ENCODE data around the gene EXOC6B.

EXOC6B gene

GRCh38 chr2:72694715-72695496, 130.9 kb downstream of the EXOC6B start:
- no peak overlapping the region for H3K4me3 ChIP-seq (ENCODE audit: low read depth in 1 of 2, low read length in 2 of 2)
- DNase-seq (no peak), ATAC-seq (ENCODE audit: insufficient read depth, low read depth) (no peak)
- no peak overlapping the region for H3K9ac ChIP-seq (ENCODE audit: low read depth, low read length)
- no peaks in the 10 kb centered on the region for H3K4me1 ChIP-seq (ENCODE audit: insufficient read depth, low read length)
- no peak overlapping the region for H2AFZ ChIP-seq (ENCODE audit: low read depth, low read length)
- H3K4me2 ChIP-seq (ENCODE audit: insufficient read depth, low read length) = no peak overlapping the region
- no peaks in the 10 kb centered on the region for H3K9me3 ChIP-seq (ENCODE audit: insufficient read depth, low read length, severe bottlenecking)
- no peaks in the 10 kb centered on the region for H3K27me3 ChIP-seq (ENCODE audit: insufficient read depth, low read length, poor library complexity)
- no peaks in the 10 kb centered on the region for H4K20me1 ChIP-seq (ENCODE audit: insufficient read depth, low read length)
- no peak overlapping the region for H3K27ac ChIP-seq (ENCODE audit: low read length)
- no peaks in the 10 kb centered on the region for H3K79me2 ChIP-seq (ENCODE audit: insufficient read depth, low read length)
- TF ChIP-seq CTCF (IDR thresholded peaks at IDR 0.05; ENCODE audit: borderline replicate concordance, extremely low read depth, low read length, poor library complexity, severe bottlenecking) = no peak
- TF ChIP-seq EZH2 (IDR thresholded peaks at IDR 0.05; ENCODE audit: borderline replicate concordance, low read depth, low read length, severe bottlenecking) = no peak
- no peaks in the 10 kb centered on the region for H3K36me3 ChIP-seq (ENCODE audit: insufficient read depth, low read length)

GRCh38 chr2:72689579-72690195, 136.1 kb downstream of the EXOC6B start:
- no peak for DNase-seq
- H3K27ac ChIP-seq (ENCODE audit: low read length) = no peak overlapping the region
- no peaks in the 10 kb centered on the region for H4K20me1 ChIP-seq (ENCODE audit: insufficient read depth, low read length)

GRCh38 chr2:72685638-72686213, 140.1 kb downstream of the EXOC6B start:
- no peaks in the 10 kb centered on the region for H3K4me1 ChIP-seq (ENCODE audit: insufficient read depth, low read length)
- H4K20me1 ChIP-seq (ENCODE audit: insufficient read depth, low read length) = no peaks in the 10 kb centered on the region
- no peaks in the 10 kb centered on the region for H3K9me3 ChIP-seq (ENCODE audit: insufficient read depth, low read length, severe bottlenecking)
- TF ChIP-seq CTCF (IDR thresholded peaks at IDR 0.05; ENCODE audit: borderline replicate concordance, extremely low read depth, low read length, poor library complexity, severe bottlenecking) (no peak), EZH2 (IDR thresholded peaks at IDR 0.05; ENCODE audit: borderline replicate concordance, low read depth, low read length, severe bottlenecking) (no peak)
- no peak overlapping the region for H3K27ac ChIP-seq (ENCODE audit: low read length)
- no peaks in the 10 kb centered on the region for H3K79me2 ChIP-seq (ENCODE audit: insufficient read depth, low read length)
- H2AFZ ChIP-seq (ENCODE audit: low read depth, low read length) = no peak overlapping the region
- no peaks in the 10 kb centered on the region for H3K36me3 ChIP-seq (ENCODE audit: insufficient read depth, low read length)
- DNase-seq (no peak), ATAC-seq (ENCODE audit: insufficient read depth, low read depth) (no peak)
- H3K4me2 ChIP-seq (ENCODE audit: insufficient read depth, low read length) = no peak overlapping the region
- no peak overlapping the region for H3K4me3 ChIP-seq (ENCODE audit: low read depth in 1 of 2, low read length in 2 of 2)
- no peak overlapping the region for H3K9ac ChIP-seq (ENCODE audit: low read depth, low read length)
- H3K27me3 ChIP-seq (ENCODE audit: insufficient read depth, low read length, poor library complexity) = no peaks in the 10 kb centered on the region

More at GRCh38 chr2:72689579-72690195, 136.1 kb downstream of the EXOC6B start:
- no peaks in the 10 kb centered on the region for H3K9me3 ChIP-seq (ENCODE audit: insufficient read depth, low read length, severe bottlenecking)
- H3K9ac ChIP-seq (ENCODE audit: low read depth, low read length) = no peak overlapping the region
- H3K4me2 ChIP-seq (ENCODE audit: insufficient read depth, low read length) = no peak overlapping the region
- no peak overlapping the region for H3K4me3 ChIP-seq (ENCODE audit: low read depth in 1 of 2, low read length in 2 of 2)
- H3K27me3 ChIP-seq (ENCODE audit: insufficient read depth, low read length, poor library complexity) = no peaks in the 10 kb centered on the region
- no peak for TF ChIP-seq EZH2 (IDR thresholded peaks at IDR 0.05; ENCODE audit: borderline replicate concordance, low read depth, low read length, severe bottlenecking)
- no peak for TF ChIP-seq CTCF (IDR thresholded peaks at IDR 0.05; ENCODE audit: borderline replicate concordance, extremely low read depth, low read length, poor library complexity, severe bottlenecking)
- no peaks in the 10 kb centered on the region for H3K4me1 ChIP-seq (ENCODE audit: insufficient read depth, low read length)
- no peaks in the 10 kb centered on the region for H3K79me2 ChIP-seq (ENCODE audit: insufficient read depth, low read length)
- H3K36me3 ChIP-seq (ENCODE audit: insufficient read depth, low read length) = no peaks in the 10 kb centered on the region
- no peak for ATAC-seq (ENCODE audit: insufficient read depth, low read depth)
- no peak overlapping the region for H2AFZ ChIP-seq (ENCODE audit: low read depth, low read length)
